OCI-LY3 (cell line): ENCODE results near the gene TECTA.

Experiments used
- H2AFZ ChIP-seq: fragments of 200-600, 300-600 bp; shearing (Covaris generic); 2 replicates; pipeline ENCODE4 v1.6.0; 2014; ENCODE audit warnings: antibody characterized with exemption, low read depth, low read length
- H3K27ac ChIP-seq: fragments of 200-600, 300-600 bp; sonication (generic); 2 replicates; pipeline ENCODE4 v1.5.1; 2014; ENCODE audit warnings: mild to moderate bottlenecking, low read length, moderate library complexity, mixed read lengths
- H3K27me3 ChIP-seq: fragments of 200-600, 300-600 bp; sonication (generic); 2 replicates; pipeline ENCODE4 v1.6.1; 2014; ENCODE audit warnings: low read depth, low read length, mixed read lengths
- H3K36me3 ChIP-seq: fragments of 200-600, 300-600 bp; sonication (generic); replicated peaks from 2 replicates; pipeline ENCODE3; 2014; ENCODE audit warnings: low read depth, low read length, mixed read lengths
- H3K4me1 ChIP-seq: fragments of 300-600, 200-600 bp; sonication (generic); 2 replicates; pipeline ENCODE4 v1.6.1; 2014; ENCODE audit warnings: low read length, mixed read lengths
- H3K4me2 ChIP-seq: fragments of 200-600, 300-600 bp; sonication (generic); 2 replicates; pipeline ENCODE4 v1.6.1; 2014; ENCODE audit warnings: low read length, mixed read lengths
- H3K4me3 ChIP-seq: fragments of 300-600, 200-600 bp; sonication (generic); 2 replicates; pipeline ENCODE4 v1.5.1; 2014; ENCODE audit warnings: antibody characterized with exemption, mild to moderate bottlenecking, low read length, moderate library complexity
- H3K79me2 ChIP-seq: fragments of 300-600, 200-600 bp; shearing (Covaris generic); 2 replicates; pipeline ENCODE4 v1.6.1; 2014; ENCODE audit warnings: mild to moderate bottlenecking, low read length, mixed read lengths
- H3K9ac ChIP-seq: fragments of 300-600, 200-600 bp; shearing (Covaris generic); 2 replicates; pipeline ENCODE4 v1.6.0; 2014; ENCODE audit warnings: mild to moderate bottlenecking, low read length, moderate library complexity
- H3K9me3 ChIP-seq: fragments of 200-600, 300-600 bp; shearing (Covaris generic); 2 replicates; pipeline ENCODE4 v1.6.1; 2014; ENCODE audit warnings: low read length, mixed read lengths; ENCODE audit not compliant: insufficient read depth
- H4K20me1 ChIP-seq: fragments of 200-600, 300-600 bp; sonication (generic); 2 replicates; pipeline ENCODE4 v1.6.1; 2016; ENCODE audit warnings: low read length, mixed read lengths; ENCODE audit not compliant: insufficient read depth
- CTCF ChIP-seq: fragments of 200-600, 300-600 bp; sonication (generic); IDR thresholded peaks from 2 replicates; pipeline ENCODE4 v1.5.1; 2014; ENCODE audit warnings: antibody characterized with exemption, low read length, low read depth
- EZH2phosphoT487 ChIP-seq: fragments of 200-600 bp; shearing (Covaris generic); IDR thresholded peaks from 2 replicates; pipeline ENCODE4 v1.6.1; 2018; ENCODE audit warnings: antibody characterized with exemption, mixed run types, low read depth

TECTA gene

GRCh38 chr11:121145826-121146225, 44.8 kb downstream of the TECTA start:
- no peak overlapping the region for H3K4me2 ChIP-seq
- no peak overlapping the region for H3K27ac ChIP-seq
- no peaks in the 10 kb centered on the region for H3K79me2 ChIP-seq
- H3K36me3 ChIP-seq = no peaks in the 10 kb centered on the region
- H3K4me3 ChIP-seq = no peak overlapping the region
- H2AFZ ChIP-seq = no peak overlapping the region
- H4K20me1 ChIP-seq = no peaks in the 10 kb centered on the region
- no peak overlapping the region for H3K9ac ChIP-seq
- peaks cover 6% of the 10 kb centered on the region for H3K4me1 ChIP-seq
- TF ChIP-seq CTCF = no peak
- no peak for TF ChIP-seq EZH2phosphoT487
- no peaks in the 10 kb centered on the region for H3K27me3 ChIP-seq
- no peaks in the 10 kb centered on the region for H3K9me3 ChIP-seq

- Histone ChIP-seq H3K36me3 (no peaks in the 10 kb centered on the region), H4K20me1 (no peaks in the 10 kb centered on the region), H3K4me3 (no peak overlapping the region), H2AFZ (no peak overlapping the region), H3K9ac (no peak overlapping the region), H3K27me3 (no peaks in the 10 kb centered on the region), H3K27ac (no peak overlapping the region), H3K79me2 (no peaks in the 10 kb centered on the region), H3K9me3 (no peaks in the 10 kb centered on the region), H3K4me2 (no peak overlapping the region), H3K4me1 (peaks cover 6% of the 10 kb centered on the region)
- no peak for TF ChIP-seq EZH2phosphoT487
- TF ChIP-seq CTCF = no peak
These were observed 48.1 kb downstream of the TECTA start for GRCh38 chr11:121149116-121149515.

GRCh38 chr11:121151207-121151688, 50.2 kb downstream of the TECTA start:
- H3K27me3 ChIP-seq = no peaks in the 10 kb centered on the region
- H4K20me1 ChIP-seq = no peaks in the 10 kb centered on the region
- H3K79me2 ChIP-seq = no peaks in the 10 kb centered on the region

GRCh38 chr11:121152764-121153163, 51.7 kb downstream of the TECTA start:
- H3K9ac ChIP-seq = no peak overlapping the region
- TF ChIP-seq CTCF = no peak
- no peaks in the 10 kb centered on the region for H3K79me2 ChIP-seq
- peaks cover 2% of the 10 kb centered on the region; the same call in 1 of the 2 replicates for H3K4me1 ChIP-seq
- H3K36me3 ChIP-seq = no peaks in the 10 kb centered on the region
- H4K20me1 ChIP-seq = no peaks in the 10 kb centered on the region
- H3K4me3 ChIP-seq = no peak overlapping the region
- H3K27me3 ChIP-seq = no peaks in the 10 kb centered on the region
- H2AFZ ChIP-seq = no peak overlapping the region
- no peaks in the 10 kb centered on the region for H3K9me3 ChIP-seq
- no peak overlapping the region for H3K27ac ChIP-seq
- H3K4me2 ChIP-seq = no peak overlapping the region

More at GRCh38 chr11:121151207-121151688, 50.2 kb downstream of the TECTA start:
- Histone ChIP-seq H3K4me3 (no peak overlapping the region), H3K9me3 (no peaks in the 10 kb centered on the region), H3K27ac (no peak overlapping the region), H3K9ac (no peak overlapping the region), H3K36me3 (no peaks in the 10 kb centered on the region), H3K4me2 (no peak overlapping the region), H3K4me1 (peaks cover 6% of the 10 kb centered on the region), H2AFZ (no peak overlapping the region)
- no peak for TF ChIP-seq CTCF
- no peak for TF ChIP-seq EZH2phosphoT487
